GM21717 (cell line): ENCODE data around the gene CDH1.

ENCODE experiments used
- ATAC-seq: cut with Tn5 transposase; IDR thresholded peaks from one replicate; pipeline ENCODE4 v1.9.1; 2021; ENCODE audit warnings: mild to moderate bottlenecking, moderate library complexity; ENCODE audit not compliant: unreplicated experiment

CDH1 gene

GRCh38 chr16:68731637-68732036 lies 5.5 kb upstream of the CDH1 start:
- ATAC-seq: no peak

GRCh38 chr16:68732042-68732680 lies 4.9 kb upstream of the CDH1 start:
- ATAC-seq: no peak

- no peak for ATAC-seq
These were observed 4.2 kb upstream of the CDH1 start for GRCh38 chr16:68732741-68733399.

GRCh38 chr16:68733570-68733969 lies 3.5 kb upstream of the CDH1 start:
- ATAC-seq: no peak

GRCh38 chr16:68734782-68735181 lies 2.3 kb upstream of the CDH1 start:
- ATAC-seq: no peak

- ATAC-seq: no peak
These were observed 531 bp upstream of the CDH1 start for GRCh38 chr16:68736561-68736960.

- no peak for ATAC-seq
These were observed 888 bp downstream of the CDH1 start for GRCh38 chr16:68737730-68738629.

- ATAC-seq: no peak
These were observed 3.0 kb downstream of the CDH1 start for GRCh38 chr16:68739964-68740627.

- no peak for ATAC-seq
These were observed 3.7 kb downstream of the CDH1 start for GRCh38 chr16:68740628-68741346.

- no peak for ATAC-seq
These were observed 6.6 kb downstream of the CDH1 start for GRCh38 chr16:68743664-68744063.

- ATAC-seq: no peak
These were observed 7.7 kb downstream of the CDH1 start for GRCh38 chr16:68744744-68745280.

- ATAC-seq: no peak
These were observed 9.9 kb downstream of the CDH1 start for GRCh38 chr16:68746951-68747350.

- no peak for ATAC-seq
These were observed 12.3 kb downstream of the CDH1 start for GRCh38 chr16:68749432-68749831.

- no peak for ATAC-seq
These were observed 13.2 kb downstream of the CDH1 start for GRCh38 chr16:68750193-68750695.

- ATAC-seq: no peak
These were observed 14.1 kb downstream of the CDH1 start for GRCh38 chr16:68751160-68751559.

- ATAC-seq: no peak
These were observed 15.5 kb downstream of the CDH1 start for GRCh38 chr16:68752602-68753001.

GRCh38 chr16:68754084-68754792 lies 17.1 kb downstream of the CDH1 start:
- ATAC-seq: no peak

- peak; percentile 66 for ATAC-seq
These were observed 19.3 kb downstream of the CDH1 start for GRCh38 chr16:68756239-68756915.

- no peak for ATAC-seq
These were observed 20.5 kb downstream of the CDH1 start for GRCh38 chr16:68757625-68757935.
